Retinal pigment epithelial cell (primary cell): ENCODE measurements around the gene PNMA5.
"Not testable (repeated sequence)": the region's sequence is repeated elsewhere in the genome, so short reads cannot be mapped to it uniquely, and the experiment has no call there.

ENCODE experiments used
- DNase-seq: peaks from one replicate; pipeline ENCODE4 v3.0.0-alpha.2; 2010; ENCODE audit warnings: low read depth
- H3K4me3 ChIP-seq: 2 replicates; pipeline ENCODE4 v1.5.1; 2011; ENCODE audit warnings: mild to moderate bottlenecking, low read length, control low read depth, moderate library complexity
- CTCF ChIP-seq: conservative IDR thresholded peaks from 2 replicates; pipeline ENCODE4 v1.5.1; 2011; ENCODE audit warnings: low read depth, low read length, control low read depth, inconsistent platforms

The PNMA5 gene

GRCh38 chrX:152987801-152988200, 6.1 kb downstream of the PNMA5 start:
- DNase-seq, result no peak
- no peak overlapping the region for H3K4me3 ChIP-seq
- no peak for TF ChIP-seq CTCF

GRCh38 chrX:152987156-152987555, 6.8 kb downstream of the PNMA5 start:
- not testable (repeated sequence) for H3K4me3 ChIP-seq, DNase-seq

GRCh38 chrX:152985383-152985782, 8.5 kb downstream of the PNMA5 start:
- DNase-seq, H3K4me3 ChIP-seq: not testable (repeated sequence)

- no peak overlapping the region for H3K4me3 ChIP-seq
Measured at GRCh38 chrX:152968193-152968592, 25.7 kb downstream of the PNMA5 start.

GRCh38 chrX:152960115-152960514, 33.8 kb downstream of the PNMA5 start:
- TF ChIP-seq CTCF, result no peak
- no peak overlapping the region for H3K4me3 ChIP-seq
- DNase-seq, result no peak

More at GRCh38 chrX:152968193-152968592, 25.7 kb downstream of the PNMA5 start:
- no peak for DNase-seq
- no peak for TF ChIP-seq CTCF

GRCh38 chrX:152959626-152960025, 34.3 kb downstream of the PNMA5 start:
- no peak for TF ChIP-seq CTCF
- DNase-seq, result no peak
- H3K4me3 ChIP-seq, result no peak overlapping the region

GRCh38 chrX:152958524-152959465, 35.1 kb downstream of the PNMA5 start:
- TF ChIP-seq CTCF, result peak; percentile 77
- DNase-seq, result peak; percentile 27
- peak overlapping the region; percentile 31 for H3K4me3 ChIP-seq

GRCh38 chrX:152958047-152958446, 35.9 kb downstream of the PNMA5 start:
- no peak overlapping the region for H3K4me3 ChIP-seq
- DNase-seq, result no peak
- TF ChIP-seq CTCF, result no peak
